Esophagus squamous epithelium (tissue), 4 donors: ENCODE data around the gene TMEM255B.

Experiments
- POLR2A ChIP-seq, 4 donors: fragments of 450-650 bp; IDR thresholded peaks; one replicate each; pipeline ENCODE4 v1.6.1; 2017; ENCODE audit warnings: antibody characterized with exemption in 4 of 4, mild to moderate bottlenecking in 4 of 4, moderate library complexity in 3 of 4
- TF ChIP-seq, protein P1 (sequence below), 6 experiments: fragments of 450-650 bp in 4 of 6; fragments of 200-600 bp in 2 of 6; sonication (generic) in 2 of 6; IDR thresholded peaks; one replicate each; pipeline ENCODE4 v1.5.1; 2016 to 2019; ENCODE audit warnings: antibody characterized with exemption in 6 of 6, mild to moderate bottlenecking in 4 of 6, moderate library complexity in 4 of 6

DNA sequence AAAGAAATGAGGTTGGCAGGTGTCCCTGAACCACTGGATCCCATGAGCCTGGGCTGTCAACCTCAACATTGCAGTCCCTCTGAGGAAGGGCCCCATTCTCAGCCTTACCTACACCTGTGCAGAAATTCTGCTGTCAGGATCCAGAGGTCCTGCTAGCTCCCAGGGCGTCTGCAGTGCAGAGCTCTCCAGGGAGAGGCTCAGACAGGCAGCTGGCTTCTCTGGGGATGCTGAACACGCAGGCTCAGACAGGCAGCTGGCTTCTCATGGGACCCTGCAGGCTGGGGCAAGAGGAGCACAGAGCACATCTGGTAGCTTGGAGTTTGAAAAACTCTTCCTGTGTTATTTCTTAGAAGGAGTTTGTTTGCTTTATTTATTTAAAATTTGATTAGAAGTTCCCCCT is 50.9 kb downstream of the TMEM255B start:
- TF ChIP-seq, protein P1, sequence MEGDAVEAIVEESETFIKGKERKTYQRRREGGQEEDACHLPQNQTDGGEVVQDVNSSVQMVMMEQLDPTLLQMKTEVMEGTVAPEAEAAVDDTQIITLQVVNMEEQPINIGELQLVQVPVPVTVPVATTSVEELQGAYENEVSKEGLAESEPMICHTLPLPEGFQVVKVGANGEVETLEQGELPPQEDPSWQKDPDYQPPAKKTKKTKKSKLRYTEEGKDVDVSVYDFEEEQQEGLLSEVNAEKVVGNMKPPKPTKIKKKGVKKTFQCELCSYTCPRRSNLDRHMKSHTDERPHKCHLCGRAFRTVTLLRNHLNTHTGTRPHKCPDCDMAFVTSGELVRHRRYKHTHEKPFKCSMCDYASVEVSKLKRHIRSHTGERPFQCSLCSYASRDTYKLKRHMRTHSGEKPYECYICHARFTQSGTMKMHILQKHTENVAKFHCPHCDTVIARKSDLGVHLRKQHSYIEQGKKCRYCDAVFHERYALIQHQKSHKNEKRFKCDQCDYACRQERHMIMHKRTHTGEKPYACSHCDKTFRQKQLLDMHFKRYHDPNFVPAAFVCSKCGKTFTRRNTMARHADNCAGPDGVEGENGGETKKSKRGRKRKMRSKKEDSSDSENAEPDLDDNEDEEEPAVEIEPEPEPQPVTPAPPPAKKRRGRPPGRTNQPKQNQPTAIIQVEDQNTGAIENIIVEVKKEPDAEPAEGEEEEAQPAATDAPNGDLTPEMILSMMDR (IDR thresholded peaks at IDR 0.05): no peak
- TF ChIP-seq POLR2A (IDR thresholded peaks at IDR 0.05): no peak
